A673 (cell line): ENCODE results near the gene ZNF837. TPM values are rescaled to one million over a fixed set of nuclear protein-coding genes. Genes with fewer than 3 reads are reported as not detected.

Experiments used
- BruUV-seq: library from RNA; stranded (reverse); fragments of 400-500 nt; replicated peaks from 2 replicates; lab custom pipeline; 2021; lab: Mats Ljungman, UMichigan
- CTCF ChIA-PET: fragments of 300-600 bp; sonication (Branson Sonifier 250); formaldehyde crosslinking; loops from one replicate; lab custom pipeline; 2022; ENCODE audit warnings: antibody characterized with exemption; lab: Charles Lee
- POLR2A ChIA-PET: fragments of 300-600 bp; sonication (Branson Sonifier 250); formaldehyde crosslinking; loops from one replicate; lab custom pipeline; 2022; ENCODE audit warnings: antibody characterized with exemption; ENCODE audit not compliant: low non-redundant PET; lab: Charles Lee
- DNase-seq: peaks from one replicate; pipeline ENCODE4 v3.0.0-alpha.2; 2015; ENCODE audit warnings: low spot score
- H3K27ac ChIP-seq: fragments of 200-600 bp; sonication (generic); 2 replicates; pipeline ENCODE4 v1.5.1; 2016; ENCODE audit warnings: mixed run types, low read depth, mild to moderate bottlenecking, mixed read lengths, antibody characterized with exemption, low read length; ENCODE audit not compliant: poor library complexity, severe bottlenecking
- H3K27me3 ChIP-seq: fragments of 200-600 bp; sonication (generic); replicated peaks from 2 replicates; pipeline ENCODE4 v1.6.1; 2017; ENCODE audit warnings: mixed run types, low read depth, mild to moderate bottlenecking, mixed read lengths, antibody characterized with exemption, low read length; ENCODE audit not compliant: insufficient read depth, poor library complexity
- H3K36me3 ChIP-seq: fragments of 200-600 bp; sonication (generic); 2 replicates; pipeline ENCODE4 v1.6.1; 2016; ENCODE audit warnings: mixed run types, mild to moderate bottlenecking, mixed read lengths, antibody characterized with exemption, low read length; ENCODE audit not compliant: insufficient read depth, poor library complexity, severe bottlenecking
- H3K4me1 ChIP-seq: fragments of 200-600 bp; sonication (generic); 2 replicates; pipeline ENCODE4 v1.6.1; 2017; ENCODE audit warnings: mixed run types, mild to moderate bottlenecking, mixed read lengths, antibody characterized with exemption, low read length; ENCODE audit not compliant: insufficient read depth, poor library complexity, severe bottlenecking
- H3K4me3 ChIP-seq: fragments of 200-600 bp; sonication (generic); 2 replicates; pipeline ENCODE4 v1.5.1; 2016; ENCODE audit warnings: low read depth, mixed run types, mild to moderate bottlenecking, mixed read lengths, low read length; ENCODE audit not compliant: poor library complexity, severe bottlenecking
- H3K9me3 ChIP-seq: fragments of 200-600 bp; sonication (generic); 2 replicates; pipeline ENCODE4 v1.6.1; 2016; ENCODE audit warnings: mixed run types, low read depth, mild to moderate bottlenecking, mixed read lengths, antibody characterized with exemption, low read length; ENCODE audit not compliant: poor library complexity, severe bottlenecking
- EZH2 ChIP-seq: fragments of 200-600 bp; sonication (generic); IDR thresholded peaks from 2 replicates; pipeline ENCODE4 v1.6.1; 2017; ENCODE audit warnings: borderline replicate concordance, low read depth, mild to moderate bottlenecking, mixed read lengths, antibody characterized with exemption, low read length; ENCODE audit not compliant: poor library complexity, severe bottlenecking
- intact Hi-C: fragments of 100-400 bp; cut with micrococcal nuclease; formaldehyde crosslinking; loops from one replicate; pipeline ENCODE4 v1.10.0; 2022; ENCODE audit not compliant: unreplicated experiment
- microRNA-seq: library from miRNA; unstranded; fragments of <30 nt; microRNA quantifications from one replicate; pipeline ENCODE4 v1.2.0, GENCODE V29; 2021
- total RNA-seq: library from RNA; stranded (reverse); gene quantifications from 2 replicates; pipeline ENCODE4 v1.2.3, GENCODE V29; 2021
- TF ChIP-seq, protein P1 (sequence below): fragments of 300-800, 200-600 bp; sonication (generic); conservative IDR thresholded peaks from 2 replicates; pipeline ENCODE4 v1.5.1; 2017; ENCODE audit warnings: low read depth, mild to moderate bottlenecking, antibody characterized with exemption, low read length, moderate library complexity, mixed read lengths

Gene ZNF837
- total RNA-seq, 1 experiment from 2014 or later: 1.3 TPM

GRCh38 chr19:58318297-58318696 is 62.5 kb downstream of the ZNF837 start:
- BruUV-seq: no TSS peak
- H3K27ac ChIP-seq: no peak overlapping the region
- H3K4me3 ChIP-seq: no peak overlapping the region
- ChIA-PET POLR2A (no interaction called here), CTCF (no interaction called here)
- DNase-seq: no peak
- peaks cover 14% of the 10 kb centered on the region for H3K36me3 ChIP-seq
- no peaks in the 10 kb centered on the region for H3K4me1 ChIP-seq
- H3K27me3 ChIP-seq: no peaks in the 10 kb centered on the region
- intact Hi-C loops: no loop called here
- no peaks in the 10 kb centered on the region for H3K9me3 ChIP-seq
- TF ChIP-seq EZH2: no peak
- TF ChIP-seq, protein P1, sequence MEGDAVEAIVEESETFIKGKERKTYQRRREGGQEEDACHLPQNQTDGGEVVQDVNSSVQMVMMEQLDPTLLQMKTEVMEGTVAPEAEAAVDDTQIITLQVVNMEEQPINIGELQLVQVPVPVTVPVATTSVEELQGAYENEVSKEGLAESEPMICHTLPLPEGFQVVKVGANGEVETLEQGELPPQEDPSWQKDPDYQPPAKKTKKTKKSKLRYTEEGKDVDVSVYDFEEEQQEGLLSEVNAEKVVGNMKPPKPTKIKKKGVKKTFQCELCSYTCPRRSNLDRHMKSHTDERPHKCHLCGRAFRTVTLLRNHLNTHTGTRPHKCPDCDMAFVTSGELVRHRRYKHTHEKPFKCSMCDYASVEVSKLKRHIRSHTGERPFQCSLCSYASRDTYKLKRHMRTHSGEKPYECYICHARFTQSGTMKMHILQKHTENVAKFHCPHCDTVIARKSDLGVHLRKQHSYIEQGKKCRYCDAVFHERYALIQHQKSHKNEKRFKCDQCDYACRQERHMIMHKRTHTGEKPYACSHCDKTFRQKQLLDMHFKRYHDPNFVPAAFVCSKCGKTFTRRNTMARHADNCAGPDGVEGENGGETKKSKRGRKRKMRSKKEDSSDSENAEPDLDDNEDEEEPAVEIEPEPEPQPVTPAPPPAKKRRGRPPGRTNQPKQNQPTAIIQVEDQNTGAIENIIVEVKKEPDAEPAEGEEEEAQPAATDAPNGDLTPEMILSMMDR: no peak

Small RNA genes lying within 50 kb of the gene (microRNA-seq; reads per million reads assigned to microRNA genes)
- gene MIR4754 (not detected), gene MIR6806 (not detected)

Other genes starting within 250 kb of the ZNF837 start
- gene ZNF329, start 230.2 kb downstream of the ZNF837 start, total RNA-seq: 10.1 and 13.1 TPM in 2 replicates
- gene ZNF274, start 198.0 kb downstream of the ZNF837 start, total RNA-seq: 25.0 and 27.4 TPM in 2 replicates
- 44.8 and 50.5 TPM in 2 replicates for gene ZNF544, start 152.1 kb downstream of the ZNF837 start, total RNA-seq
- gene ZNF8, start 102.1 kb downstream of the ZNF837 start, total RNA-seq: 11.9 and 12.5 TPM in 2 replicates
- gene ERVK3-1, start 75.7 kb downstream of the ZNF837 start, total RNA-seq: 57.8 and 77.1 TPM in 2 replicates
- gene ZSCAN22, start 54.0 kb downstream of the ZNF837 start, total RNA-seq: 3.2 and 4.2 TPM in 2 replicates
- 15.2 and 18.2 TPM in 2 replicates for gene A1BG, start 27.5 kb downstream of the ZNF837 start, total RNA-seq
- 2.6 and 3.4 TPM in 2 replicates for gene ZNF497, start 18.3 kb downstream of the ZNF837 start, total RNA-seq
- gene RPS5, start 6.2 kb upstream of the ZNF837 start, total RNA-seq: 1,249 and 1,257 TPM in 2 replicates
- gene RNF225, start 14.6 kb upstream of the ZNF837 start, total RNA-seq: 0.60 and 0.74 TPM in 2 replicates
- gene ZNF584, start 27.6 kb upstream of the ZNF837 start, total RNA-seq: 20.9 and 21.6 TPM in 2 replicates
- gene ZNF132, start 59.1 kb upstream of the ZNF837 start, total RNA-seq: 9.1 and 9.2 TPM in 2 replicates
- gene ZNF324B, start 70.6 kb upstream of the ZNF837 start, total RNA-seq: 6.8 and 7.9 TPM in 2 replicates
- 11.0 and 12.7 TPM in 2 replicates for gene ZNF324, start 86.0 kb upstream of the ZNF837 start, total RNA-seq
- 7.7 and 11.8 TPM in 2 replicates for gene ZNF446, start 95.3 kb upstream of the ZNF837 start, total RNA-seq
- gene SLC27A5, start 131.0 kb upstream of the ZNF837 start, total RNA-seq: 24.1 and 24.9 TPM in 2 replicates
- gene ZBTB45, start 138.8 kb upstream of the ZNF837 start, total RNA-seq: 24.3 and 25.0 TPM in 2 replicates
- 985 and 1,038 TPM in 2 replicates for gene TRIM28, start 163.0 kb upstream of the ZNF837 start, total RNA-seq
- 57.6 and 69.8 TPM in 2 replicates for gene CHMP2A, start 174.1 kb upstream of the ZNF837 start, total RNA-seq
- 182 and 185 TPM in 2 replicates for gene UBE2M, start 177.6 kb upstream of the ZNF837 start, total RNA-seq
- gene MZF1, start 192.3 kb upstream of the ZNF837 start, total RNA-seq: 18.2 and 20.3 TPM in 2 replicates